Stimulated activated CD4-positive, alpha-beta T cell treated with anti-CD3 and anti-CD28 coated beads, Interleukin-15, amount 100 ng/mL, for 48 hours (primary cell): Measurements from ENCODE around the gene ARHGEF33.
"Not testable (repeated sequence)": the region's sequence is repeated elsewhere in the genome, so short reads cannot be mapped to it uniquely, and the experiment has no call there.

Source experiments
- DNase-seq, 2 donors: peaks; one replicate each; pipeline ENCODE4 v3.0.0-alpha.2; 2020; ENCODE audit warnings: low read depth in 2 of 2

ARHGEF33 gene

DNA sequence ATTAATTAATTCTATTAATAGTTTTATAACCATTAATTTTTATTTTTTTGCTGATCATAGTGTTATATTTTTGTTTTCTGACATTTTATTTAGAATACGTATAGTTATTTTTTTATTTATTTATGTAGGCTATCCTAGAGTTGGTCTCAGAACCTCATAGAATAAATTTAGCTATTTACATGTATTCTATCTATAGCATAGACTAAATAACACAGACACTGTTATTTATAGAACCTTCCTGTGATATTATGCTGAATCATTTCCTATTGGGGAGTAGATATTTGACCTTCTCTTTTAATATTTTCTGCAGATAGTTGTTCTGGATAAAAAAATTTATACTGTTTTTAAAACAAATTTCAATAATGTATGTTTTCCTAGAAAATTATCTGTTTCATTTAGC lies 20.2 kb downstream of the ARHGEF33 start:
- no peak for DNase-seq

DNA sequence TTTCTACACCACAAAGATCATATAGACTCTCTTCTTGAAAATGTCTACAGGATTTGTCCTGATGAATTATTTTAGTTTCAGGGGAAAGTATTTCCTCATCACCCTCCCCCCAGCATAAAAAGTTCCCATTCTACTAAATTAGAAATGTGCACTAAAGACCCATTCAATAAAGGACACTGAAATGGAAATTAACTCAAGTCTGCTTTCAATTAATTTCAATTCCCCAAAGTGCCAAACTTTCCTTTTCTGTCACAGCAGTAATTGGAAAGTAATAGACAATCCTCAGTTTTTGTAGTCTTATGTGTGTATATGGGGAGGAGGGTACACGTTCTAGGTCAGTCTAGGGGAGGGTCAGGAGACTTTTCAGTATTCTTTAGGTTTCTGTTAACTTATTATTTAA lies 21.5 kb downstream of the ARHGEF33 start:
- DNase-seq = no peak

DNA sequence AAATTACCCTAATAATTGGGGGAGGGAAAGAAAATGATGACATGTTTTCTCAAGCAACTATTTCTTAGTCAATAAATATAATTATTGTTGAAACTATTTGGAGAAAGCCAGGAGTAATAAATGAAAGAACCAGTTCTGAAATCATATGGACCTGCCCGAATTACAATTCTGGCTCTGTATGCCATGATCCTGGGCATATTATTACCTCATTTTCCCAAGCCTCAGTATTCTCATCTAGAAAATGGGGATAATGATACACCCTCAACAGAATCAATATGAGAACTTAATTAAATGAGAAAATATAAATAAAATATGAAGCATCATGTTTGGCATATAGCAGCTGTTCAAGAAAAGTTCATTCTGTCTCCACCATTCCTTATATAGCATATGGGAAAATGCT lies 22.9 kb downstream of the ARHGEF33 start:
- DNase-seq = no peak

DNA sequence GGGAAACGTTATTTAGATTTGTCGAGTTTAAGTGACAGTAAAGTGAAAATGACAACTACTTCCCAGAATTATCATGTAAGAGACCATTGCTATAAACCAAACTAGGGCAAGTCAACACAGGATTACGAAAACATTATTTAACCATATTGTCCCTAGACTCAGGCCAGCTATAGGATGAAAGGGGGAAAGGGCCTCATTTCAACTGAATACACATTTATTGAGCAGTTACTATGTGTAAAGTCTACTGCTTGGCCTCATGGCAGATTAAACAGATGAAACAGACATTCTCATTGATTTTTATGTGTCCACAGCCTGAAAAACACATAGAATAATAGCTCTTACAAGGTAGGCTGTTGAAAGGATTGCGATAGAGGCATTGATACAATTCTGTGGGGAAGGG lies 32.7 kb downstream of the ARHGEF33 start:
- no peak for DNase-seq

DNA sequence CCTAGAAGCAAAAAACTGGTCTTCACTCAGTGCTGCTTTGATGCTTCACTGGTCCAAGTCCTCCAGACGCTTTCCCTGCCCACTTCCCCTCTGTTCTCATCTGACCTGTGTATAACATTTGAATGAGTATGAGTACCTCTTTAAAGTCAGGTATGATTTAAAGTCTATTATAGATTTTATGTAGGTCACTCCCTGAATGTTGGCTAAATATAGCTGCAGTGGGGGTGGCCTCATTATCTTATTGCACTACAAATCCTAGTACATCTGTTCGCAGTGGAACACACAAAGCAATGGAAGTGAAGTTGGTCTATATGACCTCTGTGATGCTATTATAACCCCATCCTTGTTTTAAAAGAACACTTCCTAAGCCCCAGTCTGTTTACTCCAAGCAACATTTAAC lies 33.2 kb downstream of the ARHGEF33 start:
- DNase-seq = no peak

DNA sequence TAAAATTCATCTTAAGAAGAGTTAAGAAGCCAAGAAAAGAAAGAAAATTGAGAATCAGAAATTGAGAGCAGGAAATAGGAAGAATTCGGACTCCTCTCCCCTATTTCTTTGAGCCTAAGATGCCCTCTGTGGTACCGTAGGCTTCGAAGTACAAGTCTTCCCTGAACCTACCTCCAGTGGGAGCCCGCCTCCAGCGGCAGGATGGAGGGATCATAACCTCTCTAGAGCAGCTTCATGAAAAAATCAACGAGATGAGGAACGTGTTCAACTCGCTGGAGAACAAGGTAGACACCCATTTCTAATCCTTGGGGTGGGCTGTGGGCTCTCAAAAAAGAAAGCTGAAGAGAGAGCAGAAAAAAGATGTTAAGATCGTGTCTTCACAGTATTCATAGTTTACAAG lies 36.3 kb downstream of the ARHGEF33 start:
- DNase-seq = no peak

DNA sequence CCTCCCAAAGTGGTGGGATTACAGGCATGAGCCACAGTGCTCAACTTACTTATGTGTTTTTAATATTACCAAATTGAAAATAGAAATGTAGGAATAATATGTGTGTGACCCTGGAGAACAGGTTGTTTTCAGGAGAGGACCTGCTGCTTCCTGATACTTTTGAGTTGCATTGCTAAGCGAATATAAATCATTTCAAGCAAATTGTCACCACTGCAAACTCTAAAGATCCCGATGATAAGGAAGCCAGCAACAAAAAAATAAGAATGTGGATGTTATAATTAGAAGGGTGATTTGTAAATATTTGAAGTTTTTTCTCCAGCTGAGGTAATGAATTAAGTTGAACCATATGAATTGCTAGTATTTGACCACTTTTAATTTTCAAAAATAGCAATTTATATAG lies 40.9 kb downstream of the ARHGEF33 start:
- no peak for DNase-seq

DNA sequence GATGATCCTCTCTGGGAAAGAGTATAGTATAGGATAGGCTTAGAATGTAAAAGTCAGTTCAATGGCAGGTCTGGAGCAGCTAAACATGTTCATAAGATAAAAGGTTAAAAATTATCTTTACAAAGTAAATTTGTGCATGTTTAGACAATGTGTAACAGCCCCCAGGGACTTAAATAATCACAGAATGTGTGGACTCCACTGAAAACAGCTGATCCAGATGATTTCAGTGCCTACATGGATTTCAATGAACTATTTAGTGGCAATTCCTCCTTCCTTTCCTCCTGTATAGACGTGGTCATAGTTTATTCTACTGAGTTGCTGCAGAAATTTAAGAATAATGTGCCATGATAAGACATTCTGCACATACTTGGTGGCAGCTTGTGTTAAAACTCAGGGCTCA lies 42.9 kb downstream of the ARHGEF33 start:
- no peak for DNase-seq

DNA sequence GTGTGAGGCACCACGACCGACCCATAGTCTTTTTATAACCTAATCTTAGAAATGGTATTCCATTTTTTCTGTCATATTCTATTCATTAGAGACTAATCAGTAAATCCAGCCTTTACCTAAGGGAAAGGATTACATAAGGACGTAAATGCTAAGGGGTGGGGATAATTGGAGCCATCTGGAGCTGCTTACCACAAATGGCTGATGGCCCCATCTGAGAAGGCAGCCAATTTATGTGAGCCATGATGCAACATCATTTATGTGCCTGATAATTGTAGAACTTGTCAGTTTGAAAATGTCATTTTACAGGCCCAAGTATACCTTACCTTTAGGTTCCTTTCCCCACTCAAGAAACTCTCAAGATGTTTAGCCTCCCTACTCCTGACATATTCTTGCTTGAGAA lies 44.0 kb downstream of the ARHGEF33 start:
- no peak for DNase-seq

DNA sequence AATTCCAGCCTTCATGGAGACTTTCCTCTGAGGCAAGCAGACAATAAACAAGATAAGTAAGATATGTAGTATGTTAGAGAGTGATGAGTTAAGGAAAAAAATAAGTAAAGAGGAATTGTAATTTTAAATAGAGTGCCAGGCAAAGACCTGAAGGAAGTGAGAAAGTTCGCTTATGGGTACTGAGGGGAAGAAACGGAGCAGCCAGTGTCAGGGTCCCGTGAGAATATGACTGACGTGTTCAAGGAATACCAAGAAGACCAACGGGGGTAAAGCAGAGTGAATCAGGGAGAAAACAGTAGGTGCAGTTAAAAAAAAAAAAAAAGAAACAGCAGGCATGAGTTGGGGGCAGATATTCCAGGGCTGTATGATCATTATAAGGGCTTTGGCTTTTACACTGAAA lies 45.1 kb downstream of the ARHGEF33 start:
- no peak for DNase-seq

DNA sequence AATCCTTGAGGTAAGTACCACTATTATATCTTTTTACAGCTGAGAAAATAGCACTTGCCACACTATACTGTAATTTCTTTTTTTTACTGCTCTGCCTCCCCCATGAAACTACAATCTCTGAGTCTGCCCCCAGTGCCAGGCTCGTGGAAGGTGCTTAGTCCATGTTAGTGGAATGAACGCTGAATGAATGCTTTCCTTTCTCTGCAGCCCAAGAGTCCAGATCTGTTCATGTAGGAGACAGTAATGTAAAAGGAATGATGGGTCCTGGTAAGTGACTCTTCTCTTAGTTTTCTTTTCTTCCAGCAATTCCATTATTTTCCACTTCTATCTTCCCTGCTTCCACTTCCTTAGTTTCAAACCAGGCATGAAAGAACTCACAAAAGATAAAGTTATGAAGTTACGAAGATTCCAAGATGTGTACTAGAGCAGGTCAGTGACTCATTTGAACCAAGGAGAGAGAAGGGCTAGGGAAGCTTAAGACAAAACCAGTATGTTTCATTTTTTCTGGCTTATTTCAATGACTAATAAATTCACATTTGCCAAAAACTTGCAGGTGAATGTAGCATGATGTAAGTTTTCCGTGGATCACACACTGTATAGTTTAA lies 46.0 kb downstream of the ARHGEF33 start:
- no peak for DNase-seq

DNA sequence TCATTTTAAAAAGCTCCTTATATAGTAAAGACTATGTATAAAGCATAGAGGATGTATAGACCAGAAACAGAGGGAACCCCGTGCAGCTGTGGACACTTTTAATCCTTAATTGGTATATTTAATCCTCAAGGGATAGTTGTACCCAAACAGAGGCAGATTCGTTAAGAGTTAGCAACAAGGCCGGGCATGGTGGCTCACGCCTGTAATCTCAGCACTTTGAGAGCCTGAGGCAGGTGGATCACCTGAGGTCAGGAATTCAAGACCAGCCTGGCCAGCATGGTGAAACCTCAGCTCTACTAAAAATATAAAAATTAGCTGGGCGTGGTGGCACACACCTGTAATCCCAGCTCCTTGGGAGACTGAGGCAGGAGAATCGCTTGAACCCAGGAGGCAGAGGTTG lies 46.8 kb downstream of the ARHGEF33 start:
- not testable (repeated sequence) for DNase-seq

DNA sequence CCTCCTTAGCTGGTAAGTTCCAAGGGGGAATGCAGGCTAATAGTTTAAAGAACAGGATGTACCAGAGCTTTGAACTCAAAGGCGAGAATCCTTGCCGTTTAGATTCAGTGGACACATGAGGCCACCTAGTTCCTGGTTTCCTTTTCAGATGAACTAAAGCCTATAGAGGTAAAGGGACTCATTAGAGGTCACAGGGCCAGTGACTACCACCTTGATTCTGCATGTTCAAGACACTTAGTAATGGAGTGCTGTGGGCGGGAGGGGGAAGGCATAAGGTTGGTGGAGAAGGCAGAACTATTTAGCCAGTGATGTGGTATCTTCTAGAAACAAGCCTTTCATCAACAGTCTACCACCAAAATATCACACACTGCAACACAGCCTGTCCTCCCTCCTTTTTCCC lies 47.9 kb downstream of the ARHGEF33 start:
- DNase-seq = no peak

DNA sequence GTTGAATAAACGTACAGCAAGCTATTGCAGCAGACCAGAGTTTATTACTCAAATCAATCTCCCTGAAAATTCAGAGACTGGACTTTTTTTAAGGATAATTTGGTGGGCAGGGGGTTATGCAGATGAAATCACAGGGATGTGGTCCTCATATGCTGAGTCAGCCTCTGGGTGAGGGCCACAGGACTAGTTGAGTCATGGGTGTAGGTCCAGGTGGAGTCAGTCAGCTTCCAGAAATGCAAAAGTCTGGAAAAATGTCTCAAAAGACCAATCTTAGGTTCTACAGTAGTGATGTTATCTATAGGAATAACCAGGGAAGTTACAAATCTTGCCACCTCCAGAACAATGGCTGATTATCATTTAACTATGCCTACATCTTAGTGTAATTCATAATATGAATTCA lies 51.1 kb downstream of the ARHGEF33 start:
- no peak for DNase-seq

DNA sequence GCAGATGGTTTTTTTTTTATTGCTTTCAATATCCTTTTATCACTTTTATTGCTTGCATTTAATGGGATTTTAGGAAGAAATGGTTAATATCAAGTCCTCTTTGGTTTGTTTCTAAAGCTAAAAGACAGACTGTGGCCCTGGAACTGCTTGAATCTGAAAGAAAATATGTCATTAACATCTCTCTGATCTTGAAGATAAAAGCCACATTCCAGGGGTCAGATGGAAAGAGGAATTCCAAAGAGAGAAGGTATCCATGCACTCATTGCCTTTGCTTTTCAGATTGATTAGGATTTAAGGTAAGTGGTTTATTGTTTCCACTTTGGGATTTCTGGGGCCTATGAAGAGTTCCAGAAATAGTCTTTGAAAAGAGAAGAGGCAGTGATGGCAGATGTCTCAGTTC lies 54.1 kb downstream of the ARHGEF33 start:
- no peak for DNase-seq

DNA sequence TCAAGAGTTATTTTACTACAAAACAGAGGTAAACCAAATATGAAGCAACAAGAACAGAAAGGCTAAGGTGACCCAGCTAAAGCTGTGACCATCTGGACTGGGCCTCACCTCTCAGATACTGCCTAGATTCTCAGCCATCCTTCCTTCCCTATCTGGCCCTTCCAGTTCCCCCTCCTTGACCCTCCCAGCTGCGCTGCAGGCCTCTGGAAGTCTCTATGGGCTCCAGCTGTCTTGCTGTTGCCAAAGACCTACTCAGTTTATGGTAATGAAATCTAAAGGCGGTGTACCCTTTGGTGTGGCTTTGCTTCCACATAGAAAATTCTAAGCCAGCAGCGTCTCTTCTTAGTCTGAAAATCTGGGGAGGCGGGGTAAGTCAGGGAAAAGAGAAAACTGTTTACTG lies 55.7 kb downstream of the ARHGEF33 start:
- no peak for DNase-seq

DNA sequence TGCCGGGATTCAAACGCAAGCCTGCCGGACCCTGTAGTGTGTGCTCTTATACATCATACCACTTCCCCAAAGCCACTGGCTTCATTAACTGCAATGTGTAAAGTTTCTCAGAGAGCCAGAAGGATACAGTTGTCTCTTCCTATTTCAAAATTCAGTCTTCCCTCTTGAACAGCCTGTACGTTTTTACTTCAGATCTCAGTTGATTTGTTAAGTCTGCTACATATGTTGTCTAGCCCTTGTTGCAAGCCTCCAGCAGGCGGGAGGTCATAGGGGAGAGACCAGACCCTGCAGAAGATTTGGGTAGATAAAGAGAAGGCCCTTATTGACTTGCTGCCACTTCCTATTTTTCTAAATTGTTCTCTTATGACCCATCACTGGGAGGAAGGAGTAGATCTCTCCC lies 56.2 kb downstream of the ARHGEF33 start:
- no peak for DNase-seq

DNA sequence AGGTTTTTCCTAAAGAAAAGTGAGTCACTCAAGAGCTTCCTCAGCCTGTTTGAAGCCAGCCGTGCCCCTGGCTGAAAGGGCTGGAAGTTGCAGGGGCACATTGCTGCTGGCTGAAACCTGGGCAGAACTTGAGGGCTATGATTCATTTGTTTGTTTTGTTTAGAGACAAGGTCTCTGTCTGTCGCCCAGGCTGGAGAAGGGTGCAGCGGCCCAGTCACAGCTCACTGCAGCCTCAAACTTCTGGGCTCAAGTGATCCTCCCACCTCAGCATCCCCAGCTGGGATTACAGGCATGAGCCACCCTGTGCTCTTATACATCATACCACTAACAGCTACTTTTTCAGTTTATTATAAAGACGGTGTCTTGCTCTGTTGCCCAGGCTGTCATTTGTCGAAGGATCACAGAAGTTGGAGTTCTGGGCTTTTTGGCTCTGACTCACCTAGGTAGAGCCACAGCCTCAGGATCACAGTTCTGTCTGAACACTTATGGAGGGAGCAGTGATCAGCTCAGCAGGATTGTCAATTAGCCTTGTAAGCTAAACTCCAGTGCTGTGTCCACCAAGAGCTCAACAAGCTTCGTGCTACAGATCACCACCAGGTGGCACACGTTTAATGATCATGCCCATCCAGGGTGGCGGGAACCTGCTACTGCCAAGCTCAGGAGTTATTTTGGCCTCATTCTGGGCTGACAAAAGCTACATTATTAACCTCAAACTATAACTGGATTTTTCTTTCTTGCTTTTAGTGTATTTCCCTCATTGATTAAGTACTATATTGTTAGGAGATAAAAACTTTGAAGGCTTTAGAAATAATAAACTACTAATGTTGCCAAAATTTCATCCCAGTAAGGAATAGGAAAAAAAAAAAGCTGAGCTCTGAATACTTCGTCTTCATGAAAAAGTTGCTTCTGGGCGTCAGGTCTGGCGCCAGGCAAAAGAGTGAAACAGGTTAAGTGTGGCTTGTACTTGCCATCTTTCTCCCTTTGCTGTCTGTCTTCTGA lies 57.9 kb downstream of the ARHGEF33 start:
- peak; percentile 42 to 65 for DNase-seq

DNA sequence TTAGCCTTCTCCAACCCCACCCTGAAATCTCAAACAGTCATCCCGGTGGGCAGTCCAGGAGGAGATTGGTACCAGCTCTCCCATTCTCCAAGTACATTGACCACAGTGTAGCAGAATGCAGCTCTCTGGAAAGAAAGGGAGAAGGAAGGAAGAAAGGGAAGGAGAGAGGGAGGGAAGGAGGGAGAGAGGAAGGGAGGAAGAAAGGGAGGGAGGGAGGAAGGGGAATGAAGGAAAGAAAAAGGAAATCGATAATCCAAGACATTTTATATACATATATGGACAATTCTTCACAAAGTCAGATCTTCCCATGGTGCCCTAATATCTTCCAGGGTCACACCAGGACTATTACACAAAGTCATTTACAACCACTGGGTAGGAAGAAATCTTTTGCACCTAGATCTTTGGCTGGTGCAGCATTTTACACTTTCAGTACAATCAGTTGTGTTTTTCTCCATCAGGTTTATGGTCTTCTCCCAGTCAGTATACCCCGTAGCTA lies 58.8 kb downstream of the ARHGEF33 start:
- no peak for DNase-seq

DNA sequence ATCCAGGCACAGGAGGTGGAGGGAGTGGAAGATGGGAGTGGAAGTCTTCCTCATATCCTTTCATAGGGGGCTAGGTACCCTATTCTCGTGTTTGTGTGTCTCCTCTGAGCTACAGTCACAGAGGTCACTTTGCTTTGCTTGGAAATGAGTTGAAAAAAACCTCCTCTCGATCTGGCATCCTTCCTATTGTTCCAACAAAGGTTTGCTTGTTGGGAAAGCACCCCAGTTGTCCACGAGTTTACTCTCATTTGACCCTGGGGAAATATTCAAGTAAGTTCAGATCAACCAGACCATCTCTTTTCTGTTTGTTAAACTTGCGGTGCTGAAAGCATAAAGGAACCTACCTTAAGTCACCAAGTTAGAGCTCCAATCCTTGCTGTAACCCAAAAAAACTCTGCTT lies 59.3 kb downstream of the ARHGEF33 start:
- DNase-seq = no peak

DNA sequence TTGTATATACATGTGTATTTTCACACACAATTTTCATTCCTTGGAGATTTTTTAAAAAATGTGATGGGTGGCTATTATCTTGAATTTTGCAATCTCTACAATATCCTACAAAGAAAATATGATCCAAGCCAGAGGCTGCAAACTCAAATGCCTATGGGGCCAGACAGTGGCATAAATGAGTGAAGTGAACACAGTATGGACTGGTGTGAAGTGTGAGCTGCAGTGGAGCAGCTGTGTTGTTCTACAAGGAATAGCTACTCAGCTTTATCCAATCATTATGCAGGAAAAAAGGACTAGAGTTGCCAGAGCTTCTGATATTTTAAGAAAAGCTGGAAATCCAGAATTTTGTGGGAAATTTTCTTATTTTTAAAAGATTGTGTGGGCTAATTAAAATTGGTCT lies 62.1 kb downstream of the ARHGEF33 start:
- DNase-seq = no peak

DNA sequence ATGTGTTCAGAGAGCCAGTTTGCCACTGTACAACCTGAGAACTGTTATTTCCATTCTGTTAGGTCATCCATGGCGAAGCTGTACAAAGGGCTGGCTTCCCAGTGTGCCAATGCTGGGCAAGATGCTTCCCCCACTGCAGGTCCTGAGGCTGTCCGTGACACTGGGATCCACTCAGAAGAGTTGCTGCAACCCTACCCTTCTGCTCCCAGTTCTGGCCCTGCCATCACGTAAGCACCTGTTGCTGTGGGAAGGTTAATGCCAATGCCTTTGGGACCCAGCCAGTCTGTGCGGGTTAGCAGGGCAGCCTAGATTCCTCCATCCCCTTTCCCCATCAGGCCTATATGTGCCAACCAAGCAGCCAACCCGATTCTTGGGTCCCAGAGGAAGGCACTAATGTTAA lies 68.3 kb downstream of the ARHGEF33 start:
- no peak for DNase-seq

DNA sequence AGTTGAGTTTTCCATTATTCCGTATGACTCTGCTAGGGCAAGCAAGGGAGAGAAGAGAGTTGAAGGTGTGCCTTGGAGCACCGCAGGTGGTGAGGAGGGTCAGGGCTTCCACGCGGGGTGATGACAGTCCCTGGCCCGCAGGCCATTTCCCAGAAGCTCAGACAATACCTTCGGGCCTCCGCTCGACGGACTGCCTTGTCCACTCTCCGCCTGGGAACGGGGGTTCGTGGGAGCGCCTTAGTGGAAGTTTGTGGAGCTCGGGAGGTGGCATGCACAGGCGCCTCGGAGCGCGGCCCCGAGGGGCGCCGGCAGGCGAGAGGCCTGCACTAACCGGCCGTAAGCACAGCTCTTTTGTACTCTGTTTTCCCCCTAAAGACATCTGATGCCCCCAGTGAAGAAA lies 69.8 kb downstream of the ARHGEF33 start:
- no peak for DNase-seq
